Measurements from ENCODE around the gene EIPR1. TPM values are rescaled to one million over a fixed set of nuclear protein-coding genes. Genes with fewer than 3 reads are reported as not detected.

EIPR1 gene
- total RNA-seq, 1 experiment from 2014 or later: 36.9 TPM

DNA sequence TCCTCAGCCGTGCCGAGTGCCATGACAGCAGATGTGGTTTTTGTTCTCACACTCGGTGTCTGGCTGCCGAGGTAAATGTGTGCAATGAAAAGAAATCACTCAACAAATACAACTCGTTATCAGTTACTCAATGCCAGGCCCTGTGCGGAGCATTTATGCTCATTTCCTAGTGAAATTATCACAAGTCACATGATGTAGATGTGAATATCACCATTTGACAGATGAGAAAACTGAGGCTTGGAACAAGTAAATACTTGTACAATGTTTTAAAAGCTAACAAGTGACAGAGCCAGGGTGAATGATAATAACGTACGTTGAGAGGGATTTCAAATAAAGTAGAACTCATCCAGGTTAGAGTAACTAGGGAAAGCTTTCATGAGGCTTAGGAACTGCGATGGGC is 174.7 kb downstream of the EIPR1 start:
- ChIA-PET POLR2A (no interaction called here), CTCF (interaction anchor here (0.6 kb wide), 1 partner anchor 1282 kb away, joined by 3 read pairs; no protein-coding TSS in a partner anchor)
- Histone ChIP-seq H3K27me3 (replicated peaks; ENCODE audit: control insufficient read depth, insufficient read depth, low read length) (no peaks in the 10 kb centered on the region), H3K9me3 (no peaks in the 10 kb centered on the region), H3K36me3 (ENCODE audit: control insufficient read depth, insufficient read depth, low read length) (no peaks in the 10 kb centered on the region), H3K4me3 (ENCODE audit: low read depth, low read length) (no peak overlapping the region), H3K4me1 (peaks cover 6% of the 10 kb centered on the region; the same call in 1 of the 2 replicates)
- H3K27me3 Mint-ChIP-seq (ENCODE audit: insufficient read depth, unreplicated experiment): no peaks in the 10 kb centered on the region
- peak overlapping the region; percentile 38 for H3K27ac Mint-ChIP-seq (ENCODE audit: unreplicated experiment)
- no peaks in the 10 kb centered on the region for H3K9me3 Mint-ChIP-seq (ENCODE audit: unreplicated experiment)
- TF ChIP-seq, protein P1, sequence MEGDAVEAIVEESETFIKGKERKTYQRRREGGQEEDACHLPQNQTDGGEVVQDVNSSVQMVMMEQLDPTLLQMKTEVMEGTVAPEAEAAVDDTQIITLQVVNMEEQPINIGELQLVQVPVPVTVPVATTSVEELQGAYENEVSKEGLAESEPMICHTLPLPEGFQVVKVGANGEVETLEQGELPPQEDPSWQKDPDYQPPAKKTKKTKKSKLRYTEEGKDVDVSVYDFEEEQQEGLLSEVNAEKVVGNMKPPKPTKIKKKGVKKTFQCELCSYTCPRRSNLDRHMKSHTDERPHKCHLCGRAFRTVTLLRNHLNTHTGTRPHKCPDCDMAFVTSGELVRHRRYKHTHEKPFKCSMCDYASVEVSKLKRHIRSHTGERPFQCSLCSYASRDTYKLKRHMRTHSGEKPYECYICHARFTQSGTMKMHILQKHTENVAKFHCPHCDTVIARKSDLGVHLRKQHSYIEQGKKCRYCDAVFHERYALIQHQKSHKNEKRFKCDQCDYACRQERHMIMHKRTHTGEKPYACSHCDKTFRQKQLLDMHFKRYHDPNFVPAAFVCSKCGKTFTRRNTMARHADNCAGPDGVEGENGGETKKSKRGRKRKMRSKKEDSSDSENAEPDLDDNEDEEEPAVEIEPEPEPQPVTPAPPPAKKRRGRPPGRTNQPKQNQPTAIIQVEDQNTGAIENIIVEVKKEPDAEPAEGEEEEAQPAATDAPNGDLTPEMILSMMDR (IDR thresholded peaks at IDR 0.05; ENCODE audit: insufficient read depth in 1 of 2, low read depth in 1 of 2, low read length in 1 of 2, severe bottlenecking in 1 of 2, unreplicated experiment in 1 of 2): no peak
- no peak for DNase-seq
- no TSS peak for BruUV-seq (replicated peaks)
- H3K36me3 Mint-ChIP-seq (ENCODE audit: insufficient read depth, unreplicated experiment): peaks cover 11% of the 10 kb centered on the region
- intact Hi-C loops (cut with micrococcal nuclease; ENCODE audit: unreplicated experiment): loop anchor here (10.0 kb wide), 1 partner anchor 102 kb away; no protein-coding TSS in a partner anchor
- no peak overlapping the region for H3K4me3 Mint-ChIP-seq (ENCODE audit: unreplicated experiment)
- H3K4me1 Mint-ChIP-seq (ENCODE audit: low read depth, unreplicated experiment): no peaks in the 10 kb centered on the region

DNA sequence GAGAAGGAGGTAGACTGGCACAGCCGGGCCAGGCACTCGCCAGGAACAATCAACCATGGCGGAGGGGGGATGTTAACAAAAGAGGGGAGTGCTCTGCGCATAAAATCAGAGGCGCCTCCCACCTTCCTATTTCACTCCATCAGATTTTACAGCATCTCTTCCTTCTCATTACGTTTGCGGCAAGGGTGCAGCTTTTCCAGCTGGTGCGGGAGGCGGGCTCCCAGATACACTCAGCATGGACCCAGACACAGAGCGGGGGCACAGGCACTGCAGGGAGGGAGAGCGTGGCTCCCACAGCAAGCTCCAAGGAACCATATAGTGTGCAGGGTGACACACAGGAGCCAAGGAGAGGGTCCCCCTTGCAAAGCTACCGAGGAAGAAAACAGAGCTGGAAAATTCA is 176.3 kb downstream of the EIPR1 start:
- TF ChIP-seq, protein P1 (IDR thresholded peaks at IDR 0.05; ENCODE audit: insufficient read depth in 1 of 2, low read depth in 1 of 2, low read length in 1 of 2, severe bottlenecking in 1 of 2, unreplicated experiment in 1 of 2): no peak
- Histone ChIP-seq H3K36me3 (ENCODE audit: control insufficient read depth, insufficient read depth, low read length) (no peaks in the 10 kb centered on the region), H3K4me3 (ENCODE audit: low read depth, low read length) (no peak overlapping the region), H3K4me1 (peaks cover 6% of the 10 kb centered on the region; the same call in 1 of the 2 replicates), H3K9me3 (no peaks in the 10 kb centered on the region), H3K27me3 (replicated peaks; ENCODE audit: control insufficient read depth, insufficient read depth, low read length) (no peaks in the 10 kb centered on the region)
- Mint-ChIP-seq H3K27me3 (ENCODE audit: insufficient read depth, unreplicated experiment) (no peaks in the 10 kb centered on the region), H3K27ac (ENCODE audit: unreplicated experiment) (no peak overlapping the region), H3K4me1 (ENCODE audit: low read depth, unreplicated experiment) (no peaks in the 10 kb centered on the region), H3K4me3 (ENCODE audit: unreplicated experiment) (no peak overlapping the region), H3K9me3 (ENCODE audit: unreplicated experiment) (no peaks in the 10 kb centered on the region), H3K36me3 (ENCODE audit: insufficient read depth, unreplicated experiment) (peaks cover 11% of the 10 kb centered on the region)
- POLR2A ChIA-PET: no interaction called here
- CTCF ChIA-PET: no interaction called here
- intact Hi-C loops (cut with micrococcal nuclease; ENCODE audit: unreplicated experiment): loop anchor here (10.0 kb wide), 1 partner anchor 104 kb away; no protein-coding TSS in a partner anchor
- DNase-seq: no peak
- no TSS peak for BruUV-seq (replicated peaks)

DNA sequence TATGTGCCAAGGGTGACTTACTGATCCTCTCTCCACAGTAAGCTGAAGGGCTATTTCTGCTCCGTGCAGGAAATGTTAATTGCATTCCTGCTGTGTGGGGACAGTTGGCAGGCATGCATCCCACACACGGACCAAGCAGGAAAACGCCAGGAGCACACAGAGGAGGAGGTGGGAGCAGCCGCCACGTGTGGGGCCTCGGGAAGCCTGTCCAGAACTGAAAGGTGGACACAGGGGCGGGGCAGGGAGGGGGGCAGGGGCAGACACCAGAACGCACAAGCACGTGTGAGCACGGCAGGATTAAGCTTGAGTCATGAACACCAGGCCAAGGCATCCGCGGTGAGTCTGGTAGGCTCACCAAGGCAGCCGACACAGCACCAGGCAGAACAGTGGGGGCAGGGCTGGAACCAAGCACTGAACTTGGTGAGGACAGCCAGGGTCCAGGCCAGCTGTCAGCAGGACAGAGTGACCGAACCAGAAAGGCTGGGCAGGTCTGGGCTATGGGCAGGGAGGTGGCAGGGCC is 177.1 kb downstream of the EIPR1 start:
- Mint-ChIP-seq H3K36me3 (ENCODE audit: insufficient read depth, unreplicated experiment) (peaks cover 11% of the 10 kb centered on the region), H3K4me1 (ENCODE audit: low read depth, unreplicated experiment) (no peaks in the 10 kb centered on the region), H3K27ac (ENCODE audit: unreplicated experiment) (no peak overlapping the region), H3K9me3 (ENCODE audit: unreplicated experiment) (no peaks in the 10 kb centered on the region), H3K27me3 (ENCODE audit: insufficient read depth, unreplicated experiment) (no peaks in the 10 kb centered on the region), H3K4me3 (ENCODE audit: unreplicated experiment) (no peak overlapping the region)
- Histone ChIP-seq H3K9me3 (no peaks in the 10 kb centered on the region), H3K36me3 (ENCODE audit: control insufficient read depth, insufficient read depth, low read length) (no peaks in the 10 kb centered on the region), H3K4me1 (peaks cover 6% of the 10 kb centered on the region; the same call in 1 of the 2 replicates), H3K4me3 (ENCODE audit: low read depth, low read length) (no peak overlapping the region), H3K27me3 (replicated peaks; ENCODE audit: control insufficient read depth, insufficient read depth, low read length) (no peaks in the 10 kb centered on the region)
- DNase-seq: no peak
- TF ChIP-seq, protein P1 (IDR thresholded peaks at IDR 0.05; ENCODE audit: insufficient read depth in 1 of 2, low read depth in 1 of 2, low read length in 1 of 2, severe bottlenecking in 1 of 2, unreplicated experiment in 1 of 2): no peak
- BruUV-seq (replicated peaks): no TSS peak
- CTCF ChIA-PET: no interaction called here
- intact Hi-C loops (cut with micrococcal nuclease; ENCODE audit: unreplicated experiment): loop anchor here (10.0 kb wide), 1 partner anchor 104 kb away; no protein-coding TSS in a partner anchor
- POLR2A ChIA-PET: no interaction called here
